GM12878 (cell line): Measurements from ENCODE around the gene LRRC63. TPM values are rescaled to one million over a fixed set of nuclear protein-coding genes. Genes with fewer than 3 reads are reported as not detected.

ENCODE experiments used
- ATAC-seq: fragments of 200-7000 bp; cut with Tn5 transposase; 3 replicates; pipeline ENCODE4 v1.9.1; 2020; ENCODE audit warnings: mild to moderate bottlenecking, moderate library complexity
- BruUV-seq: library from RNA; stranded (reverse); fragments of 400-500 nt; replicated peaks from 2 replicates; lab custom pipeline; 2021; lab: Mats Ljungman, UMichigan
- CTCF ChIA-PET: fragments of 300-600 bp; sonication (Branson Sonifier 250); formaldehyde crosslinking; extraction: SDS; loops from one replicate; lab custom pipeline; 2021; ENCODE audit warnings: inconsistent platforms; lab: Yijun Ruan, JAX
- POLR2A ChIA-PET: fragments of 350-600 bp; formaldehyde crosslinking; extraction: SDS; loops from one replicate; lab custom pipeline; 2021; ENCODE audit warnings: inconsistent platforms; lab: Charles Lee
- RAD21 ChIA-PET: fragments of 300-600 bp; sonication (Branson Sonifier 250); formaldehyde crosslinking; loops from one replicate; lab custom pipeline; 2023; ENCODE audit warnings: antibody characterized with exemption; ENCODE audit not compliant: unreplicated experiment; lab: Charles Lee
- SMC1A ChIA-PET: fragments of 300-600 bp; sonication (Branson Sonifier 250); formaldehyde crosslinking; loops from one replicate; lab custom pipeline; 2023; ENCODE audit not compliant: unreplicated experiment, uncharacterized antibody; lab: Charles Lee
- DNase-seq: peaks from one replicate; pipeline ENCODE4 v3.0.0-alpha.2; 2011; ENCODE audit warnings: low read depth, low spot score
- FAIRE-seq: peaks from 3 replicates; lab custom pipeline; 2011; peaks lifted over from hg19 to GRCh38; lab: Jason Lieb, UNC
- H2AFZ ChIP-seq: 2 replicates; pipeline ENCODE4 v1.6.0; 2011; ENCODE audit warnings: low read depth, low read length, control low read depth; ENCODE audit not compliant: control insufficient read depth
- H3K27ac ChIP-seq: 2 replicates; pipeline ENCODE4 v1.5.1; 2011; ENCODE audit warnings: control low read depth; ENCODE audit not compliant: control insufficient read depth, insufficient read depth
- H3K27me3 ChIP-seq, 2 experiments: replicated peaks in 1 of 2; 2 replicates each; pipeline versions ENCODE4 v1.6.0 to v1.6.1; 2011; ENCODE audit warnings: low read length in 1 of 2; ENCODE audit not compliant: control insufficient read depth in 2 of 2, insufficient read depth in 2 of 2
- H3K36me3 ChIP-seq, 2 experiments: 2 replicates each; pipeline ENCODE4 v1.5.1; 2011; ENCODE audit warnings: low read length in 1 of 2; ENCODE audit not compliant: control insufficient read depth in 2 of 2, insufficient read depth in 2 of 2
- H3K4me1 ChIP-seq: 2 replicates; pipeline ENCODE4 v1.6.1; 2011; ENCODE audit warnings: mild to moderate bottlenecking, low read length, moderate library complexity, mixed read lengths; ENCODE audit not compliant: control insufficient read depth, insufficient read depth
- H3K4me2 ChIP-seq: 2 replicates; pipeline ENCODE4 v1.6.0; 2011; ENCODE audit warnings: control low read depth; ENCODE audit not compliant: control insufficient read depth, insufficient read depth
- H3K4me3 ChIP-seq: fragments of 200-600 bp; sonication (generic); 2 replicates; pipeline ENCODE4 v1.5.1; 2016
- H3K79me2 ChIP-seq: 2 replicates; pipeline ENCODE4 v1.6.0; 2011; ENCODE audit warnings: low read length; ENCODE audit not compliant: control insufficient read depth, insufficient read depth
- H3K9ac ChIP-seq: 2 replicates; pipeline ENCODE4 v1.8.0; 2011; ENCODE audit warnings: low read length, control low read depth, mixed read lengths; ENCODE audit not compliant: control insufficient read depth, insufficient read depth
- H3K9me3 ChIP-seq: replicated peaks from 3 replicates; pipeline ENCODE4 v1.5.1; 2011; ENCODE audit warnings: mild to moderate bottlenecking, low read length; ENCODE audit not compliant: control insufficient read depth, insufficient read depth
- H4K20me1 ChIP-seq: 2 replicates; pipeline ENCODE4 v1.6.0; 2011; ENCODE audit not compliant: control insufficient read depth, insufficient read depth
- CBX3 ChIP-seq: fragments of 200-600 bp; sonication (generic); IDR thresholded peaks from 2 replicates; pipeline ENCODE4 v1.6.1; 2016; ENCODE audit warnings: low read depth, borderline replicate concordance
- NFYA ChIP-seq: IDR thresholded peaks from 2 replicates; pipeline ENCODE4 v1.6.1; 2011; ENCODE audit warnings: low read depth, mild to moderate bottlenecking, low read length, improper control_type of control experiment, borderline replicate concordance
- SMAD1 ChIP-seq: fragments of 450-650 bp; IDR thresholded peaks from 2 replicates; pipeline ENCODE4 v1.6.1; 2018; ENCODE audit warnings: mild to moderate bottlenecking, low read depth; ENCODE audit not compliant: partially characterized antibody
- WGBS: methylation state at CpG from one replicate; pipeline ENCODE4 v1.1.6; 2016; ENCODE audit warnings: low lambda C conversion rate; ENCODE audit not compliant: insufficient replicate concordance, insufficient coverage; ENCODE audit errors: missing lambda C conversion rate; 5-methylcytosine and 5-hydroxymethylcytosine counted together
- in situ Hi-C: fragments of 300-500 bp; cut with MboI; formaldehyde crosslinking; loops from 9 replicates; pipeline ENCODE4 v1.14.3; 2018; ENCODE audit warnings: mixed read lengths
- intact Hi-C: fragments of 100-400 bp; cut with micrococcal nuclease; formaldehyde crosslinking; loops from one replicate; pipeline ENCODE4 v1.14.2; 2022; ENCODE audit not compliant: unreplicated experiment
- polyA plus RNA-seq, 11 experiments: library from polyadenylated mRNA; depleted of rRNA in 4 of 11; unstranded in 6 of 11; stranded (reverse) in 5 of 11; fragments of >200 nt; fragmentation: Nextera tagmentation in 4 of 11; fragmentation: Illumina TruSeq in 1 of 11; extraction: Ambion mirVana in 4 of 11; extraction: Trizol in 1 of 11; gene quantifications; 1 replicate in 1 of 11; 2 replicates in 10 of 11; pipeline versions ENCODE4 v1.2.1 to v1.2.3, GENCODE V29; 2011 to 2016; ENCODE audit warnings: inconsistent platforms in 2 of 11, missing spikeins in 2 of 11, low read depth in 1 of 11
- total RNA-seq, 4 experiments: library from RNA; depleted of rRNA in 3 of 4; stranded (reverse); fragments of >200 nt in 3 of 4; fragmentation: Illumina TruSeq in 1 of 4; extraction: Trizol in 1 of 4; gene quantifications; 2 replicates each; pipeline versions ENCODE4 v1.2.1 to v1.2.3, GENCODE V29; 2013 to 2021

The LRRC63 gene
- total and polyA plus RNA-seq, 10 of the 15 experiments (the other 5 are each of a cell fraction or from before 2014, with no cell fraction given) = 0.34 to 0.98 (median 0.76) TPM; not detected in 1

DNA sequence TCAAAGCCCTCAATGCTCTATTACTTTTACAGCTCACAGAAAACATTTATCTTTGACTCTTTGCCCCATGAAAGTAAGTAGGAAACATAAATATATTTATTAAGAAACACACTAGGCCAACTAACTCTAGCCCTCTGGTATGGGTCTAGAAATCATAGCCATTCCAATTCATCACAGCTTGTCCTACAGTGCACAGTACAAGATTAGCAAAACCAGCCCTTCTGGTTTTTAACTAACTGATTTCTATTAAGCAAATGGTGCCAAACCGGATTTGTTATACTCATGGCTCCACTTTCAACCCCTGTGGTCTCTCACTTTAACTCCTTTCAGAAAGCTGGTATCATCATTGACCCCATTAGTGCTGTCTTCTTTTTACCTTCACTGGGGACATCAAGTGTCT is 5.6 kb upstream of the LRRC63 start:
- peak; percentile 29 for ATAC-seq
- CTCF ChIA-PET = interaction anchor here (1.5 kb wide), 1 partner anchor 20 kb away, joined by 4 read pairs; no protein-coding TSS in a partner anchor
- in situ Hi-C loops = no loop called here

DNA sequence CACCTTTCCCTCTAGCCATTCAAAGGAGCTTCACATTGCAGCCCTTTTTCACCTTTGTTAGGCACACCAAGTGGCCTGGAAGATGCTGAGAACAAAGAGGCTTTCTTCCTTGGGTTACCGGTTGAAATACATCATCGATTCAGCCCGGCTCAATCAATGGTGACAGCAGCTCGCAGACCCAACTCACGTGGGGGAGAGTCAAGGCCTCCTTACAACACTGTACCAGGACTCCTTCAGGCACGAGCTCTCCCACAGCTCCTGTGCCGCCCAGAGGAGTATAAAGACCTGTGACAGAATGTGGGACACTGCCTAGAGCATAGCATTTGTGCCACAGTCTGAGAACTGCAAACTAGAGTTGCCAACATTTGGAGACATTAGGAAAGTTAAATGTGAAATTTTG is 3.9 kb upstream of the LRRC63 start:
- SMC1A ChIA-PET = no interaction called here
- CTCF ChIA-PET = no interaction called here
- RAD21 ChIA-PET = no interaction called here
- no peak overlapping the region for H3K4me2 ChIP-seq
- H3K27me3 ChIP-seq = no peaks in the 10 kb centered on the region
- no TSS peak for BruUV-seq
- no peaks in the 10 kb centered on the region for H4K20me1 ChIP-seq
- FAIRE-seq = no peak
- DNase-seq = no peak
- ATAC-seq = no peak
- no peak for TF ChIP-seq NFYA
- POLR2A ChIA-PET = no interaction called here
- H3K36me3 ChIP-seq = no peaks in the 10 kb centered on the region
- H3K9ac ChIP-seq = no peak overlapping the region
- no peak overlapping the region for H3K27ac ChIP-seq
- in situ Hi-C loops (no loop called here), intact Hi-C loops (no loop called here)
- no peak overlapping the region for H3K4me3 ChIP-seq
- WGBS = 84% methylated on average over 7 of the region's 7 CpGs
- H3K9me3 ChIP-seq = no peaks in the 10 kb centered on the region
- peaks cover 4% of the 10 kb centered on the region; the same call in 1 of the 2 replicates for H3K4me1 ChIP-seq
- no peak overlapping the region for H2AFZ ChIP-seq
- no peaks in the 10 kb centered on the region for H3K79me2 ChIP-seq

More for the DNA sequence above, 5.6 kb upstream of the LRRC63 start:
- Histone ChIP-seq H3K36me3 (no peaks in the 10 kb centered on the region), H3K27me3 (no peaks in the 10 kb centered on the region), H3K27ac (no peak overlapping the region), H3K79me2 (no peaks in the 10 kb centered on the region), H3K4me2 (no peak overlapping the region), H3K4me3 (no peak overlapping the region), H3K9ac (no peak overlapping the region), H2AFZ (no peak overlapping the region), H4K20me1 (no peaks in the 10 kb centered on the region), H3K9me3 (no peaks in the 10 kb centered on the region)
- FAIRE-seq = no peak
- no TSS peak for BruUV-seq
- intact Hi-C loops = no loop called here
- POLR2A ChIA-PET = no interaction called here
- no peak for DNase-seq
- WGBS = 47% methylated on average over 1 of the region's 1 CpG
- RAD21 ChIA-PET = no interaction called here
- SMC1A ChIA-PET = no interaction called here
- TF ChIP-seq CBX3 (no peak), SMAD1 (no peak)
- TF ChIP-seq, all 136 proteins: peak for 0
- H3K4me1 ChIP-seq = peaks cover 8% of the 10 kb centered on the region; the same call in 1 of the 2 replicates
